ENCODE data around the gene APBB2. TPM values are rescaled to one million over a fixed set of nuclear protein-coding genes. Genes with fewer than 3 reads are reported as not detected.

The APBB2 gene
- total and polyA plus RNA-seq, 3 experiments from 2014 or later = 0.86 to 1.1 TPM; not detected in 1

DNA sequence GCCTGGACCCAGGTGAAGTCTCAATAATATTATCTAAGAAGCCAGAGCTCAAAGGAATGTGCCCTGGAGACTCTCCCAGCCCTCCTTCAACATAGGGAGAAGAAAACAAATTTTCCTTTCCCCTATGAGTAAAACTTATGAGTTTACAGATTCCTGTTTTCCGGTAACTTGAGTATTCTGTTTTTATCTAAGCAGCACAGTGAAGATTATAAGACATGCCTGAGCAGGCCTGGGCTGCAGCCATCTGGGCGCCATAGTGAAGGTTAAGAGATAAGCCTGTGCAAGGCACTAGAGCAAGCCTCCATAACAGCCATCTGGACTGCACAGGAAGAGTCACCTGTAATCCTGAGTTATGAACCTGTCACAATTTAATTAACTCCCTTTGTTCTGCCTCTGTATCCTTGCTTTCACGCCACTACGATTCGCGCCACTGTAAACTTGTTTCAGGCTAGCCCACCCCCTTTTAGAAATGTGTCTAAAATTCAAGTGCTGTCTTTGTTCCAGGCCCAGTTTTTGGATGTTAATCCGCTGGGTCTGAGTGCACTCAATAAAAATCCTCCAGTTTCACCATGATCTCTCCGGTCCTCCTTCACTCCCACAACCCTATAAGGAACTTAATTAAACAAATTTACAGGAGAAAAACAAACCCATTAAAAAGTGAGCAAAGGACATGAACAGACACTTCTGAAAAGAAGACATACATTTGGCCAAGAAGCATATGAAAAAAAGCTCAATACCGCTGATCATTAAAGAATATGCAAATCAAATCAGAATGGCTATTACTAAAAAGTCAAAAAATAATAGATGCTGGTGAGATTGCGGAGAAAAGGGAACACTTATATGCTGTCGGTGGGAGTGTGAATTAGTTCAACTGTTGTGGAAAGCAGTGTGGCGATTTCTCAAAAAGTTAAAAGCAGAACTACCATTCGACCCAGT, 189.5 kb downstream of the APBB2 start:
- H3K36me3 Mint-ChIP-seq = peaks cover 0 to 14% (median 4%) of the 10 kb centered on the region in 3 donors
- no peaks in the 10 kb centered on the region for H3K36me3 ChIP-seq (ENCODE audit: insufficient read depth, low read length)
- no peak for DNase-seq
- ChIA-PET CTCF (no interaction called here), POLR2A (no interaction called here)
- H3K27ac ChIP-seq (ENCODE audit: low read depth, low read length) = no peak overlapping the region
- H3K9me3 ChIP-seq (ENCODE audit: low read length) = peaks cover 20% of the 10 kb centered on the region
- no peak overlapping the region for H3K4me3 ChIP-seq (ENCODE audit: low read length)
- H3K27me3 Mint-ChIP-seq = peaks cover 0 to 6% of the 10 kb centered on the region in 2 donors
- H3K27ac Mint-ChIP-seq = no peak overlapping the region
- H3K4me3 Mint-ChIP-seq = peak overlapping the region in 1 of 7 donors; percentile 32
- no peaks in the 10 kb centered on the region for H3K4me1 ChIP-seq (ENCODE audit: insufficient read depth, low read length)
- peaks cover 11 to 47% (median 29%) of the 10 kb centered on the region in 5 donors for H3K9me3 Mint-ChIP-seq
- H3K4me1 Mint-ChIP-seq = no peaks in the 10 kb centered on the region
- no peaks in the 10 kb centered on the region for H3K27me3 ChIP-seq (ENCODE audit: insufficient read depth, low read length, poor library complexity, severe bottlenecking)

DNA sequence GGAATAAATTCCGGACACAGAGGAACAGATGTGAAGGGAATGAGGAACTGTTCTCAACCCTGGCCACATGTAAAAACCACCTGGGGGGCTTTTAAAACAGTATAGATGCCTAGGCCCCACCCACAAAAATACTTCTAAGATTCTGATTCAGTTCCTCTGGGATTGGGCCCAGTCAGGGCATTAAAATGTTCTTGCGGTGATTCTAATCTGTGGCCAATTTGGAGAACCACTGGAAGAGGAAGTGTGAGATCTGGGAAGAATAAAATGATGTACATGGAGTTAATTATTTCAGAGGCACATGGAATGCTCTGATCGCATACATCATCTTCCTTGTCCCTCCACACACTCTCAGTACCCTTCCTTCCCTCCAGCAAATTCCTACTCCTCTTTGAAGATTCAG, 192.2 kb downstream of the APBB2 start:
- Histone ChIP-seq H3K4me1 (ENCODE audit: insufficient read depth, low read length) (no peaks in the 10 kb centered on the region), H3K27ac (ENCODE audit: low read depth, low read length) (no peak overlapping the region), H3K36me3 (ENCODE audit: insufficient read depth, low read length) (no peaks in the 10 kb centered on the region), H3K27me3 (ENCODE audit: insufficient read depth, low read length, poor library complexity, severe bottlenecking) (no peaks in the 10 kb centered on the region), H3K4me3 (ENCODE audit: low read length) (no peak overlapping the region), H3K9me3 (ENCODE audit: low read length) (peaks cover 20% of the 10 kb centered on the region)
- Mint-ChIP-seq H3K4me1 (no peaks in the 10 kb centered on the region), H3K27ac (no peak overlapping the region), H3K9me3 (peaks cover 11 to 36% (median 23%) of the 10 kb centered on the region in 5 donors), H3K36me3 (peaks cover 0 to 14% (median 4%) of the 10 kb centered on the region in 3 donors), H3K4me3 (no peak overlapping the region), H3K27me3 (peaks cover 0 to 2% of the 10 kb centered on the region in 2 donors)
- ChIA-PET POLR2A (no interaction called here), CTCF (no interaction called here)
- no peak for DNase-seq

DNA sequence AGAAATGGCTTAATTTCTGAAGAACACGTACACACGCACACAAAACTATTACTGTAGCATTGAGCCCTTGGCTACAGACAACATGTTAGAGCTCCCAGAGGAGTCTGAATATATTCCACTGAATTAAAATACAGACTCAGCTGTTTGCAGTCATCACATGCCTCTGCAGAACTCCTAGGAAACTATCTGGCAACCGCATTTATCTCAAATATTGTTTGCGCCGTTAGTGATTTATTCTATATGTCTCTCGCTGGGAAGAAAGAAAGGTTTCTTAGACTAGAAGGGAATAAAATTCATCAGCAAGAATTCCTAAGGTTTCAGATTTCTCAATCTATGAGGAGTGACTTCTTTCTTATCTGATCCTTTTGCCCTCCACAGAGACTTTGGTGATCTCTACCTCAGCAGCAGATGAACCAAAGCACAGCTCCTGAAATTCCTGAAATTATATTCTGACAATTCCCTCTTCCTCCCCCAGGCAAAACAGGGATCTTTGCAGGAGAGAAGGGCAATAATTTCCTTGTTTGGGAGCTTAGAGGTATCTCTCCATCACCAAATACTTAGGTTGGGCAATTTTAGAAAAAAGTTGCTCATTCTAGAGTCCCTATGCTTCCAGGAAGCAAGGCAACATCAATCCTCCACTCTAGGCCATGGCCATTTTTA, 199.2 kb downstream of the APBB2 start:
- Mint-ChIP-seq H3K36me3 (no peaks in the 10 kb centered on the region), H3K4me1 (no peaks in the 10 kb centered on the region), H3K9me3 (no peaks in the 10 kb centered on the region), H3K27me3 (peaks cover 0 to 6% of the 10 kb centered on the region in 2 donors), H3K27ac (no peak overlapping the region), H3K4me3 (no peak overlapping the region)
- H3K36me3 ChIP-seq (ENCODE audit: insufficient read depth, low read length) = no peaks in the 10 kb centered on the region
- POLR2A ChIA-PET = no interaction called here
- CTCF ChIA-PET = interaction anchor here (0.9 kb wide), 1 partner anchor 23 kb away, joined by 3 read pairs; no protein-coding TSS in a partner anchor
- H3K4me3 ChIP-seq (ENCODE audit: low read length) = no peak overlapping the region
- no peaks in the 10 kb centered on the region for H3K27me3 ChIP-seq (ENCODE audit: insufficient read depth, low read length, poor library complexity, severe bottlenecking)
- no peaks in the 10 kb centered on the region for H3K4me1 ChIP-seq (ENCODE audit: insufficient read depth, low read length)
- H3K27ac ChIP-seq (ENCODE audit: low read depth, low read length) = no peak overlapping the region
- DNase-seq = no peak
- no peaks in the 10 kb centered on the region for H3K9me3 ChIP-seq (ENCODE audit: low read length)

DNA sequence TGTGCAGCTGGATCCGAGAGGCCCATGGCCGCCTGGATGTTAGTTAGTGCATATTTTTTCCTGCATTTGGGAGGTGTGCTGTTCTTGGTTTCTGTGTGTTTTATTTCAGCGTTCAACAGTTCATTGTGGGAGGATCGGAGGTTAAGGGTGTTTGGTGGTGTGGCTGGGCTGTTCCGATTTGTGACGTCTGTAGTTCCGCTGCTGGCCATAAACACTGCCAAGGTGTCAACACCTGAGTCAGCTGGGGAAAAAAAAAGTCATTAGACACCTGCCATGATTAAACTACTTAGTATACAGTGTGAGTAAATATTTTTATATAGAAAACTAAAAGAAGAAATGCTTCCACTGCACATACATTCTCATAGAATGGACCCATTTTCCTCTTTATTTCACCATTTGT, 200.2 kb downstream of the APBB2 start:
- no peaks in the 10 kb centered on the region for H3K4me1 ChIP-seq (ENCODE audit: insufficient read depth, low read length)
- H3K4me1 Mint-ChIP-seq = no peaks in the 10 kb centered on the region
- POLR2A ChIA-PET = no interaction called here
- no peak for DNase-seq
- H3K9me3 ChIP-seq (ENCODE audit: low read length) = no peaks in the 10 kb centered on the region
- no peaks in the 10 kb centered on the region for H3K36me3 ChIP-seq (ENCODE audit: insufficient read depth, low read length)
- H3K27ac ChIP-seq (ENCODE audit: low read depth, low read length) = no peak overlapping the region
- no peak overlapping the region for H3K4me3 Mint-ChIP-seq
- peaks cover 0 to 6% of the 10 kb centered on the region in 2 donors for H3K27me3 Mint-ChIP-seq
- H3K36me3 Mint-ChIP-seq = no peaks in the 10 kb centered on the region
- no peak overlapping the region for H3K27ac Mint-ChIP-seq
- CTCF ChIA-PET = interaction anchor here (0.9 kb wide), 1 partner anchor 22 kb away, joined by 3 read pairs; no protein-coding TSS in a partner anchor
- no peak overlapping the region for H3K4me3 ChIP-seq (ENCODE audit: low read length)
- H3K9me3 Mint-ChIP-seq = no peaks in the 10 kb centered on the region
- H3K27me3 ChIP-seq (ENCODE audit: insufficient read depth, low read length, poor library complexity, severe bottlenecking) = no peaks in the 10 kb centered on the region

DNA sequence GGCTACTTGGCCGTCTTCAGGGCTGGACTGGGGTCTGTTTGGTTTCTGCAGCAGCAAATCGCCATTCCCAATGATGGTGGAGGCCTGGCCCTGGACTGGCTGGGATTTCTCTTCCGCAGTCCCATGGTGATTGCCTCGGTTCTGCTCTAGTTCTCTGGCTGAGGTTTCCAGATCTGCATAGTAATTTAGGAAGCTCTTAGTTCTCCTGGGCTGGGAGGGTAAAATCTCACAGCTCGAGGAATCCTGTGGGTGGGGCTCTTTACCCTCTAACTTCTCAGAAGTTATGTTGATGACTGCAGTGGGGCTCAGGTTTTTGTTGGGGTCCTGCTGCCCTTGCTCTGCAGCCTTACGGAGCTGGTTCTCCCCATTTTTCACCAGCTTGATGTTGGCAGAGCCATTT, 200.6 kb downstream of the APBB2 start:
- ChIA-PET CTCF (no interaction called here), POLR2A (no interaction called here)
- no peaks in the 10 kb centered on the region for H3K27me3 ChIP-seq (ENCODE audit: insufficient read depth, low read length, poor library complexity, severe bottlenecking)
- Mint-ChIP-seq H3K27ac (no peak overlapping the region), H3K4me3 (no peak overlapping the region), H3K4me1 (no peaks in the 10 kb centered on the region), H3K36me3 (no peaks in the 10 kb centered on the region), H3K9me3 (no peaks in the 10 kb centered on the region), H3K27me3 (peaks cover 0 to 6% of the 10 kb centered on the region in 2 donors)
- no peaks in the 10 kb centered on the region for H3K36me3 ChIP-seq (ENCODE audit: insufficient read depth, low read length)
- H3K4me3 ChIP-seq (ENCODE audit: low read length) = no peak overlapping the region
- no peaks in the 10 kb centered on the region for H3K9me3 ChIP-seq (ENCODE audit: low read length)
- H3K27ac ChIP-seq (ENCODE audit: low read depth, low read length) = no peak overlapping the region
- no peak for DNase-seq
- H3K4me1 ChIP-seq (ENCODE audit: insufficient read depth, low read length) = no peaks in the 10 kb centered on the region

DNA sequence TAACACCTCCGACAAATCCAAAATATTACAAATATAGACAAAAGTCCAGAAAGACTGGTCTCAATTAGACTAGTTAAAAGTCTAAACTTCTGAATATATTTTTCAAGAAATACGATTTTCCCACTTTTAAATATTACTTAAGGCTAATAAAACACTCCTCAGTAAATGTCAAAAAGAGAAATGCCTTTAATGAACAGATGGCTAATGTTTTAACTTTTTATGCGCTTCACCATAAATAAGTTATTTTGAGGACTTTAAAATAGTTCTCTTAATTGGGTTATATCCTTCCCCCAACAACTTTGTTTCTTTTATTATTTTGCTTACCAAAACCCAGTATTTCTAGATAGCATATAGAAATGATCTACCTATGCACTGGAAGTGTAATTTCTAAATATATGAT, 201.4 kb downstream of the APBB2 start:
- DNase-seq = no peak
- no peak overlapping the region for H3K4me3 ChIP-seq (ENCODE audit: low read length)
- Mint-ChIP-seq H3K4me1 (no peaks in the 10 kb centered on the region), H3K27me3 (peaks cover 0 to 6% of the 10 kb centered on the region in 2 donors), H3K27ac (no peak overlapping the region), H3K9me3 (no peaks in the 10 kb centered on the region), H3K4me3 (no peak overlapping the region), H3K36me3 (no peaks in the 10 kb centered on the region)
- no peaks in the 10 kb centered on the region for H3K9me3 ChIP-seq (ENCODE audit: low read length)
- no peak overlapping the region for H3K27ac ChIP-seq (ENCODE audit: low read depth, low read length)
- no peaks in the 10 kb centered on the region for H3K36me3 ChIP-seq (ENCODE audit: insufficient read depth, low read length)
- no peaks in the 10 kb centered on the region for H3K27me3 ChIP-seq (ENCODE audit: insufficient read depth, low read length, poor library complexity, severe bottlenecking)
- H3K4me1 ChIP-seq (ENCODE audit: insufficient read depth, low read length) = no peaks in the 10 kb centered on the region
- ChIA-PET CTCF (no interaction called here), POLR2A (no interaction called here)

DNA sequence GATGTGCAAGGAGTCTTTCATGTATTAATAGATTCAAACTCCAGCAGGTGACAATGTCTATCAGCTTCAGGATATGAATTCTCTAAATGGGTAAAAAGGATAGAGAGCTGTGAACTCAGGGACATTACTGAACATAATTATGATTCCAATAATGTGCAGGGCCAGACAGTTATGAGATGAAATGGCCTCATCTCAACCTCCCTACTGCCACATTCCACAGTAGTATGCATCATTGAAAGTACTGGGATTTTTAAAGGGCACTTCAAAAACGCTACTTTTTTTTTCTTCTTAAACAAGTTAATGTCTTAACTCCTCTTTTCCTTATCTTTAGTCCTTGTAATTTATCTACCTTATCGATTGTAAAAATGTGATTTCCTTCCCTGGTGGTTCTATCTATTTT, 202.0 kb downstream of the APBB2 start:
- H3K4me3 Mint-ChIP-seq = no peak overlapping the region
- Histone ChIP-seq H3K27me3 (ENCODE audit: insufficient read depth, low read length, poor library complexity, severe bottlenecking) (no peaks in the 10 kb centered on the region), H3K27ac (ENCODE audit: low read depth, low read length) (no peak overlapping the region), H3K4me3 (ENCODE audit: low read length) (no peak overlapping the region), H3K9me3 (ENCODE audit: low read length) (no peaks in the 10 kb centered on the region), H3K36me3 (ENCODE audit: insufficient read depth, low read length) (no peaks in the 10 kb centered on the region), H3K4me1 (ENCODE audit: insufficient read depth, low read length) (no peaks in the 10 kb centered on the region)
- H3K9me3 Mint-ChIP-seq = no peaks in the 10 kb centered on the region
- POLR2A ChIA-PET = no interaction called here
- CTCF ChIA-PET = no interaction called here
- no peaks in the 10 kb centered on the region for H3K4me1 Mint-ChIP-seq
- peaks cover 0 to 6% of the 10 kb centered on the region in 2 donors for H3K27me3 Mint-ChIP-seq
- no peak for DNase-seq
- H3K36me3 Mint-ChIP-seq = no peaks in the 10 kb centered on the region
- no peak overlapping the region for H3K27ac Mint-ChIP-seq

DNA sequence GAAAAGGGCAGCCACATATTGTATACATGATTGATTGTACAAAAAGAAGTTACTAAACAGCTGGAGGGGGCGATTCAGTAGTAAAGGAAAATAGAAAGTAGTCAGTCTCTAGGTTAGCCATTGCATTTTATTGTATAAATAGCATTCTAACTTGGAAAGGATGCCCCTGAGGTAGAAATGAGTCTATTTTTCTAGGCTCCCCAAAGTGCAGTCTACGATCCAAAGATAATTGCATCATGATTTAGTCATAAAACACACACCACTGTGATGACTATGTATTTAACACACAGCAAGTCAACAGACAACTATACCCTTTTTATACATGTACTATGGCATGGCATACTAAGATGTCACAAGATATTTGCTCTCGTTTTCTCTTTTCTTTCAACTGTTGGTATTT, 204.9 kb downstream of the APBB2 start:
- Mint-ChIP-seq H3K36me3 (no peaks in the 10 kb centered on the region), H3K4me3 (no peak overlapping the region), H3K27me3 (peaks cover 0 to 4% of the 10 kb centered on the region in 2 donors), H3K27ac (no peak overlapping the region), H3K4me1 (no peaks in the 10 kb centered on the region), H3K9me3 (peaks cover 0 to 5% (median 0%) of the 10 kb centered on the region in 5 donors)
- H3K4me1 ChIP-seq (ENCODE audit: insufficient read depth, low read length) = no peaks in the 10 kb centered on the region
- no peaks in the 10 kb centered on the region for H3K9me3 ChIP-seq (ENCODE audit: low read length)
- no peaks in the 10 kb centered on the region for H3K27me3 ChIP-seq (ENCODE audit: insufficient read depth, low read length, poor library complexity, severe bottlenecking)
- no peak overlapping the region for H3K4me3 ChIP-seq (ENCODE audit: low read length)
- ChIA-PET POLR2A (no interaction called here), CTCF (no interaction called here)
- H3K27ac ChIP-seq (ENCODE audit: low read depth, low read length) = no peak overlapping the region
- H3K36me3 ChIP-seq (ENCODE audit: insufficient read depth, low read length) = no peaks in the 10 kb centered on the region
- DNase-seq = no peak
